ENCODE results near the gene CCDC73.

DNA sequence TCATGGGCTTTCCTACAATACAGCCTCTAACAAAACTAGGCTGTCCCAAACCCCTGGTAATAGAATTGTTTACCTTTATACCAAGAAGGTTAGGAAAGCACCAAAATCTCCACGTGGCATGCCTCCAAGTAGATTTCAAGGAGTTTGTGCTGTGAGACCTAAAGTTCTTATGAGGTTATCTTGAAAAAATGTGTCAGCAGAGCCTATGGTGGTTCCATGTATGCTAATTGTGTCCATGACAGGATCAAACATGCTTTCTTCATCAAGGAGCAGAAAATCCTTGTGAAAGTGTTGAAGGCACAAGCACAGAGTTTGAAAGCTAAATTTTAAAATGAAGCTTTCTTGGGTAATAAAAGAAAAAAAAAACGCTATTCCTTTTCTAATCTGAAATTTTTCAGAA is 36.2 kb downstream of the CCDC73 start:
- TF ChIP-seq, protein P1, sequence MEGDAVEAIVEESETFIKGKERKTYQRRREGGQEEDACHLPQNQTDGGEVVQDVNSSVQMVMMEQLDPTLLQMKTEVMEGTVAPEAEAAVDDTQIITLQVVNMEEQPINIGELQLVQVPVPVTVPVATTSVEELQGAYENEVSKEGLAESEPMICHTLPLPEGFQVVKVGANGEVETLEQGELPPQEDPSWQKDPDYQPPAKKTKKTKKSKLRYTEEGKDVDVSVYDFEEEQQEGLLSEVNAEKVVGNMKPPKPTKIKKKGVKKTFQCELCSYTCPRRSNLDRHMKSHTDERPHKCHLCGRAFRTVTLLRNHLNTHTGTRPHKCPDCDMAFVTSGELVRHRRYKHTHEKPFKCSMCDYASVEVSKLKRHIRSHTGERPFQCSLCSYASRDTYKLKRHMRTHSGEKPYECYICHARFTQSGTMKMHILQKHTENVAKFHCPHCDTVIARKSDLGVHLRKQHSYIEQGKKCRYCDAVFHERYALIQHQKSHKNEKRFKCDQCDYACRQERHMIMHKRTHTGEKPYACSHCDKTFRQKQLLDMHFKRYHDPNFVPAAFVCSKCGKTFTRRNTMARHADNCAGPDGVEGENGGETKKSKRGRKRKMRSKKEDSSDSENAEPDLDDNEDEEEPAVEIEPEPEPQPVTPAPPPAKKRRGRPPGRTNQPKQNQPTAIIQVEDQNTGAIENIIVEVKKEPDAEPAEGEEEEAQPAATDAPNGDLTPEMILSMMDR (IDR thresholded peaks at IDR 0.05; ENCODE audit: low read depth, low read length, poor library complexity, severe bottlenecking), result no peak
- no peak for TF ChIP-seq EZH2phosphoT487 (IDR thresholded peaks at IDR 0.05; ENCODE audit: borderline replicate concordance, low read length)
